Large intestine (tissue), 3 donors: ENCODE results near the gene TMEM245. TPM values are rescaled to one million over a fixed set of nuclear protein-coding genes. Genes with fewer than 3 reads are reported as not detected.

Experiments
- DNase-seq, 2 donors: peaks; one replicate each; pipeline versions ENCODE4 v3.0.0 to v3.0.0-alpha.2; 2013
- H3K27ac ChIP-seq: one replicate; pipeline ENCODE4 v1.5.1; 2013; ENCODE audit warnings: low read length
- H3K27me3 ChIP-seq: 2 replicates; pipeline ENCODE4 v1.6.1; 2013; ENCODE audit warnings: low read length; ENCODE audit not compliant: control insufficient read depth, insufficient read depth
- H3K36me3 ChIP-seq: 2 replicates; pipeline ENCODE4 v1.6.1; 2013; ENCODE audit warnings: low read length; ENCODE audit not compliant: control insufficient read depth, insufficient read depth
- H3K4me1 ChIP-seq: one replicate; pipeline ENCODE4 v1.6.1; 2013; ENCODE audit warnings: low read length; ENCODE audit not compliant: control insufficient read depth, insufficient read depth
- H3K4me3 ChIP-seq: one replicate; pipeline ENCODE4 v1.5.1; 2013; ENCODE audit warnings: low read length
- H3K9me3 ChIP-seq: one replicate; pipeline ENCODE4 v1.6.1; 2013; ENCODE audit warnings: mild to moderate bottlenecking, low read depth, low read length, moderate library complexity; ENCODE audit not compliant: control insufficient read depth
- WGBS: methylation state at CpG from one replicate; pipeline ENCODE4 v1.1.5; 2013; ENCODE audit warnings: low lambda C conversion rate; ENCODE audit not compliant: insufficient coverage; 5-methylcytosine and 5-hydroxymethylcytosine counted together
- polyA plus RNA-seq: library from polyadenylated mRNA; unstranded; fragments of 120-200 nt; gene quantifications from one replicate; pipeline ENCODE4 v1.2.1, GENCODE V29; 2013

Gene TMEM245
- polyA plus RNA-seq, 1 donor, result 62.0 TPM

DNA sequence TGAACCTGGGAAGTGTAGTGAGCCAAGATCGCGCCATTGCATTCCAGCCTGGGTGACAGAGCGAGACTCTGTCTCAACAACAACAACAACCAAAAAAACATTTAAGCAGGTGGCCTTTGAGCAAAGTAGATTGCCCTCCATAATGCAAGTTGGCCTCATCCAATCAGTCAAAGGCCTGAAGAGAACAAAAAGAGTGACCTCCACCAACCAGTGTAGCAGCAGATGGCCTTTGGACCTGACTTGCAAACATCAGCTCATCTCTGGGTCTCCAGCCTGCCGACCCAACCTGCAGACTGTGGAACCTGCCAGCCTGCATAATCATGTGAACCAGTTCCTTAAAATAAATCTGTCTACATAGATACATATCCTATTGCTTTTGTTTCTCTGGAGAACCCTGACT, 39.8 kb upstream of the TMEM245 start:
- Histone ChIP-seq H3K4me1 (peaks cover 18% of the 10 kb centered on the region), H3K9me3 (no peaks in the 10 kb centered on the region), H3K4me3 (no peak overlapping the region), H3K36me3 (no peaks in the 10 kb centered on the region), H3K27ac (no peak overlapping the region), H3K27me3 (no peaks in the 10 kb centered on the region)
- DNase-seq, result peak; percentile 43 to 58
- WGBS, result no CpG with 5 or more reads among the region's 4 CpGs

DNA sequence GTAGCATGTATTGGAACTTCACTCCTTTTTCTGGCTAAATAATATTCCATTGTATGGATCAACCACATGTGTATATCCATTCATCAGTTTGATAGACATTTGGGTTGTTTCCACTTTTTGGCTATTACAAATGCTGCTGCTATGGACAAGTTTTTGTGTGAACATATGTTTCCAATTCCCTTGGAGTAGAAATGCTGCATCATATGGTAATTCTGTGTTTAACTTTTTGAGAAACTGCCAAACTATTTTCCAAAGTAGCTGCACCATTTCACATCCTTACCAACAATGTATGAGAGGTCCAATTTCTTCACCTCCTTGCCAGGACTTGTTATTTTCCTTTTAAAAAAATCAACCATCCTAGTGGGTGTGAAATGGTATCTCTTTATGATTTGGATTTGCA, 38.9 kb upstream of the TMEM245 start:
- H3K27ac ChIP-seq, result no peak overlapping the region
- H3K4me1 ChIP-seq, result peaks cover 18% of the 10 kb centered on the region
- no peak overlapping the region for H3K4me3 ChIP-seq
- no peaks in the 10 kb centered on the region for H3K9me3 ChIP-seq
- no peaks in the 10 kb centered on the region for H3K27me3 ChIP-seq
- DNase-seq, result no peak
- no peaks in the 10 kb centered on the region for H3K36me3 ChIP-seq

DNA sequence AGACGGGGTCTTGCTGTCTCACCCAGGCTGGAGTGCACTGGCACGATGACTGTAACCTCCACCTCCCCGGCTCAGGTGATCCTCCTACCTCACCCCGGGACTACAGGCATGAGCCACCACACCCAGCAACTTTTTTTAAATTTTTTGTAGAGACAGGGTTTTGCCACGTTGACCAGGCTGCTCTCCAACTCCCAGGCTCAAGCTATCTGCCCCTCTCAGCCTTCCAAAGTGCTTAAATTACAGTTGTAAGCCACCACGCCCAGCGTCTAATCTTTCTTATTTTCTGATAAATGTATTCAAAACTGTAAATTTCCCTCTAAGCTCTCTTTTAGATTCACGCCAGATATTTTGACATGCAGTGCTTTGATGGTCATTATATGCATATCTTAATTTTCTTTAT, 37.0 kb upstream of the TMEM245 start:
- DNase-seq, result no peak
- Histone ChIP-seq H3K27ac (no peak overlapping the region), H3K36me3 (no peaks in the 10 kb centered on the region), H3K27me3 (no peaks in the 10 kb centered on the region), H3K4me3 (no peak overlapping the region), H3K9me3 (peaks cover 8% of the 10 kb centered on the region), H3K4me1 (peaks cover 4% of the 10 kb centered on the region)
- WGBS, result 60% methylated on average over 1 of the region's 8 CpGs

DNA sequence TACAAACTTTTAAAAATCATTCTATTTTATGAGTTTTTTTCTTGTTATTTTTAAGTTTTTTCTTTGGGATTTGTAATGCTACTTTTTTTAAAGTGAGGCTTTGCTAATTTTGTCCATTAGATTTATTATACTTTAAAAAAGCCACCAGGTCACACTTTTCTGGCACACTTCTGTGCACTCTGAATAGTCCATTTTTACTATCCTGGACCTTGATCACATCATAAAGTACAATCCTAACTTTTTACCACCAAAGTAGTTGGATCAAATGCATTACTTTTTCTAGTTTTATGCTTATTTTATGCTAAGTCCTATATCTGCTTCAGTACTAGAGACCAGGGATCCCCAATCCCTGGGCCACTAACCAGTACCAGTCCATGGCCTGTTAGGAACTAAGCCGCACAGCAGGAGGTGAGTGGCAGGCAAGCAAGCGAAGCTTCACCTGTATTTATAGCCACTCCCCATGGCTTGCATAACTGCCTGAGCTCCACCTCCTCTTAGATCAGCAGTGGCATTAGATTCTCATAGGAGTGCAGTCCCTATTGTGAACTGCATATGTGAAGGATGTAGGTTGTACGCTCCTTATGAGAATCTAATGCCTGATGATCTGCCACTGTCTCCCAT, 31.3 kb upstream of the TMEM245 start:
- Histone ChIP-seq H3K27me3 (no peaks in the 10 kb centered on the region), H3K4me1 (peaks cover 8% of the 10 kb centered on the region), H3K4me3 (no peak overlapping the region), H3K9me3 (peaks cover 8% of the 10 kb centered on the region), H3K27ac (peak overlapping the region; percentile 12), H3K36me3 (no peaks in the 10 kb centered on the region)
- peak in 1 of 2 donors; percentile 72 for DNase-seq
- WGBS, result no CpG with 5 or more reads among the region's 3 CpGs

DNA sequence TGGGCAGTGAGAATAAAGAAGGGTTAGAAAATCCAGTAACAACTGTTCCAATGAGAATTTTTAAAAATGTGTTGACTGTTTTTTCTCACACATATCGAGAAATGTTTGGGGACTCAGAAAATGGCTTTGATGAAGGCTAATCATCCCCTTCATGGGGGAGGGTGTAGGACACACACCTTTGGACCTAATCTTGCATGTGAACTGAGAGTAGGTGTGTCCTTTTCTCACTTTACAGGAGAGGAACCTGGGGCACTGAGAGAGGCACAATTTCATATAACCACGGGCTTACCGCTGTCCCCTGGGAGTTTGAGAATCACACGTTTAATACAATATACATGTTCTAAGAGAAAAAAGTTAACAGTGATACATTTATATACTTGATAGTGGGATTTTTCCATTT, 30.0 kb upstream of the TMEM245 start:
- DNase-seq, result peak in 1 of 2 donors; percentile 70
- Histone ChIP-seq H3K9me3 (peaks cover 8% of the 10 kb centered on the region), H3K27me3 (no peaks in the 10 kb centered on the region), H3K27ac (peak overlapping the region; percentile 82), H3K36me3 (no peaks in the 10 kb centered on the region), H3K4me3 (no peak overlapping the region), H3K4me1 (peaks cover 13% of the 10 kb centered on the region)
- WGBS, result no CpG with 5 or more reads among the region's 4 CpGs

DNA sequence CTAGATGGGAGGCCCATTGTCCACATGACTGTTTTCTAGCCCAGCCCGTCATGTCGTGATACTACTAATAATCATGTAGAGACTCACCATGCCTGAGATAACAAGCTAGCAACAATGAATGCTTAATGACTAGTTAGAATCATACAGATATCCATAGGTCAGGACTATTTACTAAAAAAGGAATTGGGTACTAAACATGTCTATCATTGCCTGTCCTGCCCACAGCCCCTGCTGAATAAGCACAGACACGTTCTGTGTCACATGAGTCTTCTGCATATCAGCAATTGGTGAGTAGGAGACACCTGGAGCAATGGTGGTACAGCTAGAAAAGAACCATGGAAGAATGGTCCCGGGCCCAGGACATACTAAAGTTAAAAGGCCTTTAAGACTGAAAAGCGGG, 29.3 kb upstream of the TMEM245 start:
- peak in 1 of 2 donors; percentile 76 for DNase-seq
- Histone ChIP-seq H3K36me3 (no peaks in the 10 kb centered on the region), H3K4me3 (no peak overlapping the region), H3K27me3 (no peaks in the 10 kb centered on the region), H3K4me1 (peaks cover 15% of the 10 kb centered on the region), H3K9me3 (peaks cover 8% of the 10 kb centered on the region), H3K27ac (peak overlapping the region; percentile 82)
- WGBS, result no CpG with 5 or more reads among the region's 5 CpGs

DNA sequence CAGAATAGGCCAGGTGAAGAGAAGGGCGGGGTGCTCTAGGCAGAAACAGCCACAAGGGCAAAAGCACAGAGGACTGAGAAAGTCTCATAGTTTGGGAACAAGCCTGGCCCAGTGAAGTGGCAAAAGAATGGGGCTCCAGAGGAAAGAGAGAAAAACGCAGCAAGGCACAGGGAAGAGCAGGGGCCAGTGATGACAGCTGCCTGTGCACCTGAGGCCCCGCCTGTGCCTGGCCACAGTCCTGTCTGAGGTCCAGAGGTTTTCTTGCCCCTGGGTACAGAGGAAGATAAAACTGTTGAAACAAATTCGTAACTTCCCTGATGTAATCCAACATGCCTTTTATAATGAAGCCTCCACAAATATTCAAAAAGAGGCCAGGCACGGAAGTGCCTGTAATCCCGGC, 25.3 kb upstream of the TMEM245 start:
- H3K27ac ChIP-seq, result peak overlapping the region; percentile 89
- WGBS, result no CpG with 5 or more reads among the region's 6 CpGs
- H3K27me3 ChIP-seq, result no peaks in the 10 kb centered on the region
- DNase-seq, result peak; percentile 66 to 78
- H3K4me3 ChIP-seq, result no peak overlapping the region
- H3K4me1 ChIP-seq, result peaks cover 14% of the 10 kb centered on the region
- no peaks in the 10 kb centered on the region for H3K36me3 ChIP-seq
- no peaks in the 10 kb centered on the region for H3K9me3 ChIP-seq

DNA sequence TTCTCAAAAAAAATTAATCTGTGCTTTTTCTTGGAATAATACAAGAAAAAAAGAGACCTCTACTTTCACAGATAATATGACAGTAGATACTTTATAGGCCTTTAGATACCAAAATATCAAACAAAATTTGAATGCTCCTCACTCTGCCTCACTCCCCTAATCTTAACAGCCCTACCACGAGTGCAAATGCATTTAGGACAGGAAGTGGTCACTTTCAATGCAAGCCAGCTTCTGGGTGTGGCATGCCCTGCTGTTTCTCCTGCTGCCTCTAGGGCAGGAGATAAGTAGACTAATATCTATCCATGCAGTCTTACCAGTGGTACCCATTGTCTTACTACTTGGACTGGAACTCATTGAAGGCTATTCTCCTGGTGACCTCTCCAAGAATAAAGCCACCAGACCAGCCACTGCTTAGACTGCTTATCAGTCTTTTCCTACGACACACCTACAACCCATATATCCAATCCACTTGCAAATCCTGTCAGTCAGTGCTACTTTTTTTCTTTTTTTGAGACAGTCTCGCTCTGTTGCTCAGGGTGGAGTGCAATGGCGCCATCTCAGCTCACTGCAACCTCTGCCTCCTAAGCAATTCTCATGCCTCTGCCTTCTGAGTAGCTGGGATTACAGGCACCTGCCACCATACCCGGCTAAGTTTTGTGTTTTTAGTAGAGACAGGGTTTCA, 24.3 kb upstream of the TMEM245 start:
- H3K4me3 ChIP-seq, result no peak overlapping the region
- H3K36me3 ChIP-seq, result no peaks in the 10 kb centered on the region
- WGBS, result 60% methylated on average over 1 of the region's 5 CpGs
- H3K27ac ChIP-seq, result no peak overlapping the region
- H3K27me3 ChIP-seq, result no peaks in the 10 kb centered on the region
- peak in 1 of 2 donors; percentile 41 for DNase-seq
- peaks cover 7% of the 10 kb centered on the region for H3K4me1 ChIP-seq
- no peaks in the 10 kb centered on the region for H3K9me3 ChIP-seq

DNA sequence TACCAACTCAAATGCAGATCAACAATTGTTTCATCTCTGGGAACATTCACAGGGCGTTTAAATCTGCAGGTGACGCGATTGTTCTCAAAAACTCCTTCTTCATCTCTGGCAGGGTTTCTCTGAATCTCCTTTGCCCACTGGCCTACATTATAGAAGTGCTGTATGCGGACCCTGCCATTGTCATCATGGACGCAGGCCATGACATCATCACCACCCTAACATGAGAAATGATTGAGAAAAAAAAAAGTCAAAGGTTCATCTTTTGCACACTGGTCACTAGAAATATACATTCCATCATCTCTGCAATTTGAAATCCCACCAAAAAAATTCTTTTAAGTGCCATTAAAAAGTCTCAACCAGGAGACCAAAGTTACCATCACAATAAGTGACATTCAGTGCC, 21.6 kb upstream of the TMEM245 start:
- WGBS, result no CpG with 5 or more reads among the region's 5 CpGs
- H3K36me3 ChIP-seq, result no peaks in the 10 kb centered on the region

DNA sequence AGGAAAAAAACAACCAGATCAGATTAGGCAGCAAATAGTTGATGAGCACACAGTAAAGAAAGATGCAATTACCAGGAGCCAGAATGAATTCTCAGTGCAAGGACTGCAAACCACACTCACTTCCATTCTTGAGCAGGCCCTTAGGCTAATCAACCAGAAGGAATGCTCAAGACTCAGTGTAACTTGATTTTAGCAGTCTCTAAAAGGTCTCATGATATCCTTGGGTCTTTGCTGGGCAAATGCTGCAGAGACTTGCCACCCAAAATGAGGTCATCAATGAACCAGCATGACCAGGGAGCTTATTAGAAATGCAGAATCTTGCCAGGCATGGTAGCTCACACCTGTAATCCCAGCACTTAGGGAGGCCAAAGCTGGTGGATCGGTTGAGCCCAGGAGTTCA, 20.1 kb upstream of the TMEM245 start:
- no peaks in the 10 kb centered on the region for H3K27me3 ChIP-seq
- no peak overlapping the region for H3K27ac ChIP-seq
- DNase-seq, result no peak
- H3K4me1 ChIP-seq, result peaks cover 4% of the 10 kb centered on the region
- WGBS, result no CpG with 5 or more reads among the region's 1 CpG
- no peaks in the 10 kb centered on the region for H3K9me3 ChIP-seq
- no peaks in the 10 kb centered on the region for H3K36me3 ChIP-seq
- H3K4me3 ChIP-seq, result no peak overlapping the region

More for the DNA sequence above, 21.6 kb upstream of the TMEM245 start:
- Histone ChIP-seq H3K4me1 (peaks cover 7% of the 10 kb centered on the region), H3K4me3 (no peak overlapping the region), H3K27ac (no peak overlapping the region), H3K9me3 (no peaks in the 10 kb centered on the region), H3K27me3 (no peaks in the 10 kb centered on the region)
- no peak for DNase-seq

DNA sequence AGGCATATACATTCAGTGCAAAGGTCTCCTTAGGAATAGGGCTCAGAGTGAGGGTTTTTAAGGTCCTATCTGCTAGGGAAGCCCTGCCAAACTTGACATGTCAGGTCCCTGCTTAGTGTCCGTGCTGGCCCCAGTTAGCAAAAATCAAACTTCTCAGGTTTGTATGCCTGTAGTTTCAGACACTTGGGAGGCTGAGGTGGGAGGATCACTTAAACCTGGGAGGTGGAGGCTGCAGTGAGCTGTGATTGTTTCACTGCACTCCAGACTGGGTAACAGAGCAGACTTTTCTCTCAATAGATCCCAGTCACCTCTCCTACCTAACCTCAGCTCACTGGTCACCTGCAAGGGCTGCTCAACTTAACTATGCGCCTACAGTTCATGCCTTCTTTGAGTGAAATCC, 18.7 kb upstream of the TMEM245 start:
- H3K27ac ChIP-seq, result no peak overlapping the region
- H3K4me1 ChIP-seq, result peaks cover 7% of the 10 kb centered on the region
- no peaks in the 10 kb centered on the region for H3K36me3 ChIP-seq
- WGBS, result no CpG with 5 or more reads among the region's 2 CpGs
- no peaks in the 10 kb centered on the region for H3K27me3 ChIP-seq
- no peaks in the 10 kb centered on the region for H3K9me3 ChIP-seq
- no peak for DNase-seq
- H3K4me3 ChIP-seq, result no peak overlapping the region
